Stimulated activated naive B cell treated with anti-CD40 and anti-IgM and Interleukin-4, amounts not matched to agents 10 μg/mL and 1 μg/mL and 100 μg/mL, for 72 hours (primary cell): ENCODE measurements around the gene ATOH8.

Experiments used
- ATAC-seq, 2 donors: fragments of 150-1000 bp; cut with Tn5 transposase; replicated peaks; 2 replicates each; pipeline ENCODE4 v1.10.0; 2021; ENCODE audit warnings: moderate library complexity in 1 of 2
- DNase-seq: peaks from one replicate; pipeline ENCODE4 v3.0.0; 2021
- H3K27ac Mint-ChIP-seq: one replicate; pipeline ENCODE4 v1.8.0; 2022; ENCODE audit warnings: mild to moderate bottlenecking, mixed read lengths
- H3K27me3 Mint-ChIP-seq, 2 donors: one replicate each; pipeline ENCODE4 v1.8.0; 2022; ENCODE audit warnings: mixed read lengths in 2 of 2
- H3K36me3 Mint-ChIP-seq, 2 donors: one replicate each; pipeline ENCODE4 v1.8.0; 2022; ENCODE audit warnings: mixed read lengths in 2 of 2, mild to moderate bottlenecking in 1 of 2
- H3K4me1 Mint-ChIP-seq, 2 donors: one replicate each; pipeline ENCODE4 v1.8.0; 2022; ENCODE audit warnings: mixed read lengths in 2 of 2, mild to moderate bottlenecking in 1 of 2
- H3K4me3 Mint-ChIP-seq, 2 donors: one replicate each; pipeline ENCODE4 v1.8.0; 2022; ENCODE audit warnings: mild to moderate bottlenecking in 2 of 2, mixed read lengths in 2 of 2, moderate library complexity in 1 of 2
- H3K9me3 Mint-ChIP-seq, 2 donors: one replicate each; pipeline ENCODE4 v1.8.0; 2022; ENCODE audit warnings: mixed read lengths in 2 of 2, mild to moderate bottlenecking in 1 of 2

Gene ATOH8

GRCh38 chr2:85753525-85754312 is at the start of gene ATOH8:
Gene ATOH8, plus strand, starts transcription at chr2:85753991. Its CDS starts 199 bp downstream, at chr2:85754190.
- Mint-ChIP-seq H3K4me3 (peak within 1 kb of the TSS; percentile 89 to 92), H3K4me1 (peaks cover 25 to 52% of the 10 kb centered on the region in 2 donors), H3K9me3 (peaks cover 0 to 3% of the 10 kb centered on the region in 2 donors), H3K36me3 (peaks cover 2 to 4% of the 10 kb centered on the region in 2 donors), H3K27me3 (peaks cover 51 to 65% of the 10 kb centered on the region in 2 donors), H3K27ac (peak within 1 kb of the TSS; percentile 69)
- ATAC-seq (peak; percentile 21 to 24), DNase-seq (no peak)

GRCh38 chr2:85704038-85704437 is 49.8 kb upstream of the ATOH8 start:
- DNase-seq = no peak
- H3K27ac Mint-ChIP-seq = no peak overlapping the region
- no peak overlapping the region for H3K4me3 Mint-ChIP-seq
- no peak for ATAC-seq
- peaks cover 28 to 52% of the 10 kb centered on the region in 2 donors for H3K4me1 Mint-ChIP-seq
- H3K9me3 Mint-ChIP-seq = no peaks in the 10 kb centered on the region
- no peaks in the 10 kb centered on the region for H3K27me3 Mint-ChIP-seq
- no peaks in the 10 kb centered on the region for H3K36me3 Mint-ChIP-seq

DNA sequence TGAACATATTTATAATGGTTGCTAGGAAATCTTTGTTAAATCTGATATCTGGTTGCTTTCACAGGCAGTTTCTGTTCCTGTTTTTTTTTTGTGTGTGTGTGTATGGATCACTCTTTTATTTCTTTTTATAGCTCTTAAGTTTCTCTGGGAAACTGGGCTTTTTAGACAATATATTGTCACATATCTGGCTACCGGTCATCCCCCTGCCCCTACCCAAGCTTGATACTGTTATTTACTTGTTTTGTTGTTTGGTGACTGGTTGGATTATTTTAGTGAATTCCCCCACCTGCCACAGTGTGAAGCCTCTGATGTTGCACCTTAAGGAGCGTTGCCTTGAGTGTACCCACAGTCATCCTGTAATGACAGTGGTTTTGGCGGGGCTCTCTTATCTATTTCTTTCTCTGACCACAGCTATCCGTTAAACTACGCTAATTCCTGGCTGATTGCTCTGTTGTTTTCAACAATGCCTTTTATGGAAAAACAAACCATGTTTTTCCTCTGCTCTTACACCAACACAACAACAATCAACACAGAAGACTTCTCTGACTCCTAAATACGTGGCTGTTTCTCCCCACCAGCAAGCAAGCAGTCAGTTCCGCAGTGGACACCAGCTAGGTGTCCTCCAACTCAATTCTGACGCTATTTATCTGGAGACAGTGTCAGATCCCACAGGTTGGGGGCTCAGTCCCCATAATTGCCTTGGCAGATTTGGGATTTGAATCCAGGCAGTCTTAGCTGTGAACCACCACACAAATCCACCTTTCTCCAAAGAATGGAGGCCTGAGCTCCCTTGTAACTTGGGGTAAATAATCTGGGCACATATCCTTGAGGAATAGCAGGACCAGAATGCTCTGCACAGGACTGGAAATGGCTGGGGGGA is 48.8 kb upstream of the ATOH8 start:
- ATAC-seq (peak; percentile 81 to 84), DNase-seq (peak; percentile 40)
- no peaks in the 10 kb centered on the region for H3K9me3 Mint-ChIP-seq
- peak overlapping the region; percentile 8 to 41 for H3K4me3 Mint-ChIP-seq
- H3K4me1 Mint-ChIP-seq = peaks cover 28 to 52% of the 10 kb centered on the region in 2 donors
- H3K27ac Mint-ChIP-seq = peak overlapping the region; percentile 38
- no peaks in the 10 kb centered on the region for H3K36me3 Mint-ChIP-seq
- H3K27me3 Mint-ChIP-seq = no peaks in the 10 kb centered on the region

DNA sequence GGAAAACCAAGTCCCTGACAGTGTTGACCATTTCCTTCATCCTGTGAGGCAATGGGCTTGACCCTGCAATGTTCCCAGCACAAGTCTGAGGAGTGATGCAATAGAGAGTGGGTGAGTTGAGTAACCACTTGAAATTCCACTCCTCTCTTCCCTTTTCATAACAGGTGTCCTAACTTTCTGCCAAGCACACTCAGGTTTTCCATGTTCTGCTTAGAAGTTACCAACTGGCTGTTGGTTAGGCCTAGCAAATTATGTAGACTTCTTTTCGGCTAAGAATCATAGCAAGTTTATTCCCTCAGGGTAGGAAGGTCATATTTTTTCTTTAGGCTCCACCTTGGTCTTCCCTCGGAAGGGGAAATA is 48.1 kb upstream of the ATOH8 start:
- Mint-ChIP-seq H3K27ac (peak overlapping the region; percentile 38), H3K36me3 (no peaks in the 10 kb centered on the region), H3K4me1 (peaks cover 28 to 52% of the 10 kb centered on the region in 2 donors), H3K27me3 (peaks cover 3 to 5% of the 10 kb centered on the region in 2 donors), H3K9me3 (no peaks in the 10 kb centered on the region), H3K4me3 (no peak overlapping the region)
- ATAC-seq (no peak), DNase-seq (no peak)

GRCh38 chr2:85706063-85706462 is 47.7 kb upstream of the ATOH8 start:
- Mint-ChIP-seq H3K36me3 (no peaks in the 10 kb centered on the region), H3K4me1 (peaks cover 28 to 52% of the 10 kb centered on the region in 2 donors)

DNA sequence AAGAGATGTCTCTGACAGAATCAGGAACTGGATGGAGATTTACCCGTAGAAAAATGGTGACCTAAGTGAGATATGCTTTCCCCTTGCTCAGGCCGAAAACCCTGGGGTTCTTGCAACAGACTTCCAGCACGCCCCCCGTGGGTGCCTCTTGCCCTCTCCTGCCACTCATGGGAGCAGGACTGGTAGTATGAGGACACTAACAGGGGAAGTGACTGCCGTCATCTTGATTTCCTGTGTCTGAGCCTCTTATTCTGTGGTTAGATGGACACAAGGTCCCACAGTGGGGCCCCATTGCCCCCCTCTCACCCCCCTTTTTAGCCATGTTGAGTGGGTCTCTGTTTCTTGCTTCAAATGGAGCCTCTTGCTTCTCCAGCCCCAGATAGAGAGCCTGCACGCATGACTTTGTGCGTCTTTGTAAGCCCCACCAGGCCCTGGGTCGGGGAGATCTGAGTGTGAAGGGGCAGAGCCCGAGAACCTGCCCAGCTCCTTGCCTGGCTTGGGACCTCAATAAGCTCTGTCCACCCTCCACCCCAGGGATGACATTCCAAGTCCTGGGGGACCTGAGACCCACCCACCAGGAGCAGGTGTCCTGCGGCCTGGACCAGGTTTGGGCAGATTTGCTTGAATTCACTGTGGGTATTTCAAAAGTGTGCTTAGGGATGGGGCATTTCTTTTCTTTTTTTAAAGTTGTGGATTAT is 47.0 kb upstream of the ATOH8 start:
- ATAC-seq = no peak
- H3K9me3 Mint-ChIP-seq = no peaks in the 10 kb centered on the region
- H3K4me1 Mint-ChIP-seq = peaks cover 28 to 52% of the 10 kb centered on the region in 2 donors
- H3K36me3 Mint-ChIP-seq = no peaks in the 10 kb centered on the region
- DNase-seq = no peak
- H3K27ac Mint-ChIP-seq = no peak overlapping the region
- H3K27me3 Mint-ChIP-seq = peaks cover 10 to 16% of the 10 kb centered on the region in 2 donors
- no peak overlapping the region for H3K4me3 Mint-ChIP-seq

More at GRCh38 chr2:85706063-85706462, 47.7 kb upstream of the ATOH8 start:
- Mint-ChIP-seq H3K27ac (peak overlapping the region; percentile 38), H3K27me3 (peaks cover 5 to 9% of the 10 kb centered on the region in 2 donors), H3K9me3 (no peaks in the 10 kb centered on the region), H3K4me3 (no peak overlapping the region)
- DNase-seq (no peak), ATAC-seq (no peak)

DNA sequence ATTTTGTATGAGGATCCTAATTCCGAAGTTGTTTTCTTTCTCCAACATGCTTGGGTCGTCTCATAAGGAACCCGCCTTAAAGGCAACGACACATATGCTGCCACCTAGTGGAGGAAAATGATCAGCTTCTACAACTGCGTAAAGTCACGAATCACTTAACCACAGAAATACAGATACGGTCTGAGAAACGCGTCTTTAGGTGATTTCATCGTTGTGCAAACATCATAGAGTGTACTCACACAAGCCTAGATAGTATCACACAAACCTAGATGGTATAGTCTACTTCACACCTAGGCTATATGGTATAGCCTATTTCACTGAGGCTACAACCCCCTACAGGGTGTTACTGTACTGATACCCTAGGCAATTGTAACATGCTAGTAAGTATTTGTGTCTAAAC is 46.5 kb upstream of the ATOH8 start:
- ATAC-seq (peak; percentile 75 to 84), DNase-seq (peak; percentile 56)
- Mint-ChIP-seq H3K4me1 (peaks cover 28 to 52% of the 10 kb centered on the region in 2 donors), H3K4me3 (no peak overlapping the region), H3K27ac (no peak overlapping the region), H3K27me3 (peaks cover 10 to 19% of the 10 kb centered on the region in 2 donors), H3K36me3 (no peaks in the 10 kb centered on the region), H3K9me3 (no peaks in the 10 kb centered on the region)

DNA sequence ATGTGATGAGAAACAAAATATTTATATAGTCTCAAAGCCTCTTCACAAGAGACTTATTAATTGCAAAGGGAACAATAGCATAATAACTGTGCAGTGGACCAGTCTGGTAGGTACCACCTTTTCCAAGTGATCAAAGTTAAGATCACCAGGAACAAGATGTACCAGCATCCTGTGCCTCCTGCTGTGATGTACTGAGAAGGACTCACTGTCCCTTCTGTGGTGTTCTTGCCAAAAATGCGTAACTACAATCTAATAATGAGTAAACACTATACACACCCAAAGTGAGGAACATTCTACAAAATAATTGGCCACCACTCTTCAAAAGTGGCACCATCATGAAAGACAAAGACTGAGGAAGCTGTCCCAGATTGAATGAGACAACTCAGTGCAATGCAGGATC is 45.1 kb upstream of the ATOH8 start:
- peaks cover 10 to 29% of the 10 kb centered on the region in 2 donors for H3K27me3 Mint-ChIP-seq
- no peak overlapping the region for H3K27ac Mint-ChIP-seq
- no peak overlapping the region for H3K4me3 Mint-ChIP-seq
- H3K9me3 Mint-ChIP-seq = no peaks in the 10 kb centered on the region
- DNase-seq = no peak
- peaks cover 22 to 42% of the 10 kb centered on the region in 2 donors for H3K4me1 Mint-ChIP-seq
- ATAC-seq = no peak
- no peaks in the 10 kb centered on the region for H3K36me3 Mint-ChIP-seq

GRCh38 chr2:85709401-85709811 is 44.4 kb upstream of the ATOH8 start:
- DNase-seq (no peak), ATAC-seq (no peak)
- Mint-ChIP-seq H3K27me3 (peaks cover 10 to 36% of the 10 kb centered on the region in 2 donors), H3K4me3 (no peak overlapping the region), H3K36me3 (no peaks in the 10 kb centered on the region), H3K9me3 (no peaks in the 10 kb centered on the region), H3K27ac (no peak overlapping the region), H3K4me1 (peaks cover 19 to 35% of the 10 kb centered on the region in 2 donors)

DNA sequence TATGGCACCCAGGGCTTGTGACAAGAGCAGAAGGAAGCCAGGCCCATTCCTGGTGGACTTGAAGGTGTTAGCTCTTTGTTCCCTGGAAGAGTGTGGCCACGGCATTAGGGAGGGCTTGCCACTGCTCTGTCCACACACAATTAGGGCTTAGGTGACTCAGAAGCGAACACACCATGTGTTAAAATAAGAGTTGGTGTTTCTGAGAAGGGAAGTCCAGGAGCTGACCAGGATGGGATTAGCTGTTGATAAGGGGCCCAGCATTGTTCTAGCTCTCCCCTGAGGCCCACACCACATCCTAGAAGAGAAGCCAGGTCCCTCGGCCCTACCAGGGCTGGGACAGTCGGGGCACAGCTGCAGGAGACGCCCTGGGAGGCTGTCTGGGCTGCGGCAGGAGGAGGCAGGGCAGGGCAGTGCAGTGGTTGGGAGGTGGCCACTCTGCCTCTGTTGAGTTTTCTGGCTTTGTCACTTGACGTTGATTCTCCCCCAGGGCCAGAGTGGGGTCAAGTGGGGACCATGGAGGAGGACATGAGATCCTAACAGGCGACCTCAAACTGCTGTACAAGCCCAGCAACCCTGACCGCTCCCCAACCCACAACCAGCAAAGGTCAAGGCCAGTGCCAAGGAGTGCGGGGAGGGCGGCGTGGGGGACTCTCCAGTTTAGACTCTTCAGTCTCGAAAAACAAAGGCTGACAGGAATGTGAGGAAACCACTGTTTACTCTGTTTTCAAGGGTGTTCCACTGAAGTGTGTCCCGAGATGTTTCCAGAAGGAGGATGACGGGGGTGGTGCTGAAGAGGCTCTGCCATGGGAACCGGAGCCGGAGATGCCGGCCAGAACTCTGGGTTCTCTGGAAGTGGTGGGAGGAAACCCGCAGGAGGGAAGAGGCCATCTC is 42.9 kb upstream of the ATOH8 start:
- H3K27me3 Mint-ChIP-seq = peaks cover 10 to 36% of the 10 kb centered on the region in 2 donors
- H3K27ac Mint-ChIP-seq = no peak overlapping the region
- DNase-seq (no peak), ATAC-seq (no peak)
- peaks cover 6 to 20% of the 10 kb centered on the region in 2 donors for H3K4me1 Mint-ChIP-seq
- no peak overlapping the region for H3K4me3 Mint-ChIP-seq
- no peaks in the 10 kb centered on the region for H3K36me3 Mint-ChIP-seq
- no peaks in the 10 kb centered on the region for H3K9me3 Mint-ChIP-seq

- DNase-seq (no peak), ATAC-seq (no peak)
- no peak overlapping the region for H3K27ac Mint-ChIP-seq
- H3K27me3 Mint-ChIP-seq = peaks cover 10 to 36% of the 10 kb centered on the region in 2 donors
- H3K4me3 Mint-ChIP-seq = no peak overlapping the region
- H3K36me3 Mint-ChIP-seq = no peaks in the 10 kb centered on the region
- no peaks in the 10 kb centered on the region for H3K9me3 Mint-ChIP-seq
- peaks cover 2 to 13% of the 10 kb centered on the region in 2 donors for H3K4me1 Mint-ChIP-seq
Measured at GRCh38 chr2:85711578-85712060, 42.2 kb upstream of the ATOH8 start.

- peaks cover 0 to 6% of the 10 kb centered on the region in 2 donors for H3K4me1 Mint-ChIP-seq
- ATAC-seq (no peak), DNase-seq (no peak)
- no peak overlapping the region for H3K27ac Mint-ChIP-seq
- peaks cover 10 to 36% of the 10 kb centered on the region in 2 donors for H3K27me3 Mint-ChIP-seq
- H3K4me3 Mint-ChIP-seq = no peak overlapping the region
- no peaks in the 10 kb centered on the region for H3K9me3 Mint-ChIP-seq
- no peaks in the 10 kb centered on the region for H3K36me3 Mint-ChIP-seq
Measured at GRCh38 chr2:85712336-85712735, 41.5 kb upstream of the ATOH8 start.
